ENCODE measurements around the gene KRTAP4-6.
"Not testable (repeated sequence)": the region's sequence is repeated elsewhere in the genome, so short reads cannot be mapped to it uniquely, and the experiment has no call there.

The KRTAP4-6 gene

DNA sequence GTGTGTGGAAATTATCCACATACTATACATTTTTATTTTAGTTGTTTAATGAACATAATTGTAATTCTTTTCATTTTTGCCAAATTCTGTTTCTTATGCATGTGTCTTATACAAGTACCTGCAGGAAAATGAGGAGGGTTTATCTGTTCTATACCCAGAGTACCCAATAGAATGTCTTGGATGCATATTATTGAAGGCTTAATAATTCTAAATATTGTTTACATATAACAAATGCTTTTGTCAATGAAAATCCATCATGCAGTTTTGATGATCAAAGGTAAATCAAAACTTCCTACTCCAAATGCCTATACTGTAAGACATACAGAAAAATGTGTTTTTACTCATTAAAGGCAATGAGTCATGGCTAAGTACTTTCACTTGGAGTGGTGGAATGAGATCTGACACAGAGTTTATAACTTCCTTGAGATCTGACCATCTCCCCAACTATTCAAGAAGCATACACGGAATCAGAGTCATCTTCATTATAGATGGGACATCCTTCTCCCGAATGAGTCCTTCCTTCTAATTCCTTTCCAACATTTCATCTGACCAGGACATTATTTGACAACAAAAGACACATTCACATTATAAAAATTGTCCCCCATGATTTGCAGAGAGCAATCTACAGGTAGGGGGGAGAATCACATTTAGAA lies 35.8 kb downstream of the KRTAP4-6 start:
- DNase-seq = not testable (repeated sequence)

DNA sequence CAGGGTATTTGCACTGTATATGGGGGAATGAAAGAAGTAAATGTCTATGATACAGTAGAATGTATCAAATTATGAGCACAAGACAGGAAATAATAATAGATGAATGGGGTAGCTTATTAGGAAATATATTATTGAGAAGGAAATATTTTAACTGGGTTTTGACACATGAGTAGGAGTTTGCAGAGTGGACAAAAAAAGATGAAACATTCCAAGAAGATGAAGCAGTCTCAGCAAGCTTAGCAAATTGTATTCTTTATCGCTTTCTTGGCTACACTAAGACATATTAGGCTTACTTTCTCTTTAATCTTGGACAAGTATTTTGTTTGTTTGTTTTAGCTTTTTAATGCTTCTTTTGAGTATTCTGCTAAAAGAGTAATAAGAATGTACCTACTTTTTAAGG lies 36.4 kb downstream of the KRTAP4-6 start:
- DNase-seq = no peak

DNA sequence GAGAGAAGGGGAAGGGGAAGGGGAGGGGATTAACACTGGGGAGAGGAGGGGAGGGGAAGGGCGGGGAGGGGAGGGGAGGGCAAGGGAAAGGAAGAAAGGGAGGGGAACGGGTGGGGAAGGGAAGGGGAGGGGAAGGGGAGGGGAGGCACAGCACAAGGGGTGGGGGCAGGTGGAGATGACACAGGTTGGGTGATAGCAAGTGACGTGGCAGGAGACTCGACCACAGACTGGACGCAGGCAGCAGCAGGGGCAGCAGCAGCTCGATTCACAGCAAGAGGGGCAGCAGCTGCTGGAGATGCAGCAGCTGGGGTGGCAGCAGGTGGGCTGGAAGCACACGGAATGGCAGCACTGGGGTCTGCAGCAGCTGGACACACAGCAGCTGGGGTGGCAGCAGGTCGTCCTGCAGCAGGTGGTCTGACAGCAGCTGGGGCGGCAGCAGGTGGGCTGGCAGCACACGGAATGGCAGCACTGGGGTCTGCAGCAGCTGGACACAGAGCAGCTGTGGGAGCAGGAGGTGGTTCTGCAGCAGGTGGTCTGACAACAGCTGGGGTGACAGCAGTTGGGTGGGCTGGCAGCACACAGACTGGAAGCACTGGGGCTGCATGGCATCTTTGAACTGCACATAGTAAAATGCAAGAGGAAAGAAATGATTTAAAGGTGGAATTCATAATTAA lies 38.6 kb downstream of the KRTAP4-6 start, which contains the start of gene KRTAP4-16:
KRTAP4-16 (minus strand) TSS at position 624 of the 674 bp plus-strand sequence; CDS start at position 624, 0 bp downstream.
- DNase-seq = no peak

- DNase-seq = not testable (repeated sequence)
These were observed 40.5 kb downstream of the KRTAP4-6 start for GRCh38 chr17:41099682-41100480.

DNA sequence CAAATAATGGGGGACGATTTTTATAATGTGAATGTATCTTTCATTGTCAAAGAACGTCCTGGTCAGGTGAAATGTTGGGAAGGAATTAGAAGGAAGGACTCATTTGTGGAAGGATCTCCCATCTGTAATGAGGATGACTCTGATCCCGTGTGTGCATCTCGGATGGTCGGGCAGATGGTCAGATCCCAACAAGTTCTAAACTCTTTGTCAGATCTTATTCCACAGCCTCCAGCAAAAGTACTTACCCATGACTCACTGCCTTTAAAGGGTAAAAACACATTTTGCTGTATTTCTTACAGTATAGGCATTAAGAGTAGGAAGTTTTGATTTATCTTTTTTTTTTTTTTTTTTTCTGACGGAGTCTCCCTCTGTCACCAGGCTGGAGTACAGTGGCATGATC lies 41.9 kb downstream of the KRTAP4-6 start:
- no peak for DNase-seq

DNA sequence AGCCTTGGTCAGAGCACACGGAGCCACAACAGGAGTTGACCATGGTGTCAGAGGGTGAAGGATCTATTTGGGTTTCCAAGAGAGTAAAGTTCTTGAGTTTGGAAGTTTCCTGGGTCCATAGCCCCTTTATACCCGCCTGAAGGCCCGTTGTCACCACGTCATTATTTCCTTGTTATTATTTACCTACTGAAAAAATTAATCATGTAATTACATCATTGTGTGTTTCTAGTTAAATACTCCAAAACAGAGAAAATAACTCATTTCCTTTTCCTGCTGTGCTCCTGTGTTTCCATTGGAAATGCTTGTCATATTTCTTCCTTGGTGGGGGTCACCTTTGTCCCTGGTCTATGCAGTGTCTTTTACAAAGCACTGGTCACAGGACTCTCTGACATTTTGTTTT lies 42.3 kb downstream of the KRTAP4-6 start, which contains the start of gene KRTAP4-8:
KRTAP4-8 (minus strand) TSS at position 101 of the 400 bp plus-strand sequence; CDS start at position 43, 58 bp downstream.
- DNase-seq = no peak

DNA sequence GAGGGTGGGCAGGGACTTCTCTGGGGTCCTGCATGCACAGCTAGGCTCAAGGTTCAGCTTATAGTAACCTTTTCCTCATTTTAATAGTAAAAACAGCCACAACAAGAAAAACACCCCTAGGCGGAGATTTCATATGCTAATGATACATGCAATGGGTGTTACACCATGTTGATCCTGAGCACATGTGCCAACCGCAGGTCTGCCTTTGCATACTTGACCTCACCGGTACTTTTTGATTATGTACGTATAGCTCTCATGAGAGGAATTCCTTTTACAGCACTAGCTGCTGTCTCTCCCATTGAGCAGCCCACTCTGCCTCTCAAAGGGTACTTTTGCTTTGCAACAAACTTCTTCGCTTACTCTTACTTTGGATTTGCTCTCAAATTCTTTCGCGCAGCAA lies 44.3 kb downstream of the KRTAP4-6 start:
- no peak for DNase-seq

Measured in NCI-H510A treated with DMSO at 0.1 percent for 48 hours (cell line).